Aortic smooth muscle cell (primary cell): ENCODE measurements around the gene CCDC184. TPM values are rescaled to one million over a fixed set of nuclear protein-coding genes. Genes with fewer than 3 reads are reported as not detected.

Experiments used
- total RNA-seq: library from RNA; depleted of rRNA; stranded (reverse); fragments of >200 nt; gene quantifications from 2 replicates; pipeline ENCODE4 v1.2.3, GENCODE V29; 2014

The CCDC184 gene
- total RNA-seq, result 0.19 and 0.53 TPM in 2 replicates

DNA sequence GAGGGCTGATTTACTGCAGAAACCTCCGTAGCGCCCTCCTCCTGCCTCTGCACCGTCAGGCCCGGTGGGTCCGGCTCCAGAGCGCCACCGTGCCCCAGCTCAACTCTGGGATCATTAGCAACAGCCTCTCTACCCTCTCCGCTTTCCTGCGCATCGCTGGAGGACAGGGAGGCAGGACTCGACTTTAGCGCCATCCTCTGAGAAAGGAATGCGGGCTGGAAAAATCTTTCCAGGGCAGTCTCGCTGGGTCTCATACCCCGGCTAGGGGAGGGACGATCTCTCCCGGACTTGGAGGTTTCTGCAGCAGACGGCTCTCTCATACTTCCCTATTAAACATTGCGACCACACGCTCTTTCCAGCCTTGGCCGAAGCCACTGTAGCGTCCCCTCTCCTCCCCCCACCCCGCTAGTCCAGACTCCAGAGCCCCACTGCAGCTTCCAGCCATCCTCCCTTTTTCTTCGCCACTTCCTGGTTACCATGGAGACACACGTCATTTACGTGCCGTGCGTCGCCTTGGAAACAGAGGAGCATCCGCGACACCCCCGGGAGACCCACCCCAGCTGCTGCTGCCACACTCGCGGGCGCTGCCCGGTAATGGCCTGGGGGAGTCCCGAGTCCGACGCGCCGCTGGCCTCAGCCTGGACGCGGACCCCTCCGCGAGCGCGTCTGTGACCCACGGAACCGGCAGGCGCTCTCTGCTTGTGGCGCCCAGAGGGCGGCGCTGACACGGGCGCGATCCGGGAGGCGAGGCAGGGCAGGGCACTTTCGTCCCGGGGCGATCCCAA is at the start of gene CCDC184:
TSS of gene CCDC184 (plus strand) at position 554 of the 785 bp plus-strand sequence. CDS start 479 bp downstream, outside the sequence.

DNA sequence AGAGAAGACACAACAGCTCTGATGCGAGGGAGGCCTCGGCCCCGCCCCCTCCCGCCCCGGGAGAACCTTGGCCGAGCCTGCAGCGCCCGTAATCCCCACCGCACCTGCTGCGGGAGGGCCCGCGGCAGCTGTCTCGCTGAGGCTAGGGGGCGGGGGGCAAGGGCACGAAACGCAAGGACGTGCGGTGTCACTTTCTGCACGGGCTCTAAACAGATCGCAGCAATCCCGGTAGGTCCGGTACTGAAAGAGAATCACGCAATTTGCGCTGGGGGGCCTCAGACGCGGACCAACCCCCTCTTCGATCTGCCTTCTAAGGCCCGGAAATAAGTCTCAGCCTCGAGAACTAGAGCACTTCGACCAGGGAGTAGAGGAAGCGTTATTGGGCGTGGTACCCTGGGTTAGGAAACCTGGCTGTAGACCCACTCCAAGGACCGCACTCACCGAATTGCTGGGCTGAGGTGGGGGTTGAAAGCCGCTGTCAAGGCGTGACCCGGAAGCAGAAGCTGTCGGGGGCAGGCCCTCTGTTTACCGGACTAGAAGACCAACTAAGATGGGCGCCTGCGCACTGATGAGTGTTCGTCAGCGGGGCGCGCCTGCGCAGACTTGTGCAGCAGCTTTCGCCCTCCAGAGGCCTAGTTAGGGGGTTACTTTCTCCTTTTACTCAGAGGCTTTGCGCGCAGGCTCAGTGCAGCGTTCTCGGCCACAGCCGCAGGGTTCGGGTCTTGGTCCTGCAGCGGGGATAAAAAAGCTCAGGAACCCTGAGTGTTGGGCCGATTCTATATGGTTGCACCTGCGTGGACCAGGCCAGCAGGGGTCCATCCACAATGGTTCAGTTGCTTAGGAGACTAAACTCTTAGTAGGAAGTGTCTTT is 26.2 kb upstream of the CCDC184 start, which contains the start of gene ASB8:
TSS of gene ASB8 (minus strand) at position 498 of the 871 bp plus-strand sequence. CDS start 4,019 bp downstream, outside the sequence.

DNA sequence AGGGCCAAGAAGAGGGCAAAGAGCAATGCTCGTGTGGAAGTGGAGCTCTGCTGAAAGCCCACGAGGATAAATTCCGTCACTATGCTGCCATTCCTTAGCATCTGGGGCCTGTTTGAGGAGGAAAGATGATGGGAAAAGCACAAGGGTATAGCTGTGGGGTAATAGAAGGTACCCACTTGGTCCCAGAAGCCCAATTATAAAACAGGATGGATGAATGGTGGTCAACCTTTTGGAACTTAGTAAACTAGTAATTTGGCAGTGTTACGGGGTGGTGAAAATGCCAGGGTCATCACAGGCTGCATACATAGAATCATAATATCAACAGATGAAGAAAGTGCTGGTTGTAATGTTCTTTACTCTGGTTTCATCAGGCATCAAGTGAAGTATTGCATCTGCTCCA is 19.7 kb downstream of the CCDC184 start, which contains the start of gene OR10AD1:
TSS of gene OR10AD1 (minus strand) at position 101 of the 400 bp plus-strand sequence. CDS start at position 101, 0 bp downstream.

Other genes starting within 250 kb of the CCDC184 start
- gene TMEM106C, start 220.0 kb upstream of the CCDC184 start, total RNA-seq, result 103 and 112 TPM in 2 replicates
- not detected in 2 replicates for gene COL2A1, start 179.2 kb upstream of the CCDC184 start, total RNA-seq
- 11.8 and 16.9 TPM in 2 replicates for gene SENP1, start 77.6 kb upstream of the CCDC184 start, total RNA-seq
- gene PFKM, start 64.3 kb upstream of the CCDC184 start, total RNA-seq, result 71.5 and 74.9 TPM in 2 replicates
- 15.3 and 20.6 TPM in 2 replicates for gene ASB8, start 26.1 kb upstream of the CCDC184 start, total RNA-seq
- gene OR10AD1, start 19.6 kb downstream of the CCDC184 start, total RNA-seq, result not detected in 2 replicates
- 9.6 and 10.9 TPM in 2 replicates for gene ZNF641, start 167.3 kb downstream of the CCDC184 start, total RNA-seq